Liver (tissue), 9 donors: ENCODE data around the gene OPTC. TPM values are rescaled to one million over a fixed set of nuclear protein-coding genes. Genes with fewer than 3 reads are reported as not detected.

Experiments
- DNase-seq: peaks from one replicate; pipeline ENCODE4 v3.0.0-alpha.2; 2017; ENCODE audit warnings: low spot score
- H3K27ac ChIP-seq, 2 donors: one replicate each; pipeline ENCODE4 v1.7.0; 2013; ENCODE audit warnings: inconsistent platforms in 2 of 2, low read length in 2 of 2, control low read depth in 1 of 2, low read depth in 1 of 2, mild to moderate bottlenecking in 1 of 2
- H3K27me3 ChIP-seq, 4 donors: one replicate each; pipeline versions ENCODE4 v1.6.1 to v1.7.0; 2013; ENCODE audit warnings: low read length in 3 of 4, inconsistent platforms in 1 of 4, mild to moderate bottlenecking in 1 of 4, moderate library complexity in 1 of 4; ENCODE audit not compliant: control insufficient read depth in 4 of 4, insufficient read depth in 4 of 4
- H3K36me3 ChIP-seq, 4 donors: one replicate each; pipeline versions ENCODE4 v1.6.1 to v1.7.0; 2013; ENCODE audit warnings: low read length in 3 of 4, mild to moderate bottlenecking in 3 of 4, low read depth in 1 of 4, moderate library complexity in 1 of 4; ENCODE audit not compliant: control insufficient read depth in 4 of 4, insufficient read depth in 3 of 4
- H3K4me1 ChIP-seq, 4 donors: one replicate each; pipeline versions ENCODE4 v1.6.1 to v1.7.0; 2013; ENCODE audit warnings: low read length in 3 of 4, mild to moderate bottlenecking in 3 of 4, moderate library complexity in 1 of 4; ENCODE audit not compliant: control insufficient read depth in 4 of 4, insufficient read depth in 4 of 4
- H3K4me3 ChIP-seq, 3 donors: one replicate each; pipeline versions ENCODE4 v1.6.1 to v1.7.0; 2013; ENCODE audit warnings: low read length in 3 of 3, control low read depth in 1 of 3, low read depth in 1 of 3, mild to moderate bottlenecking in 1 of 3
- H3K9ac ChIP-seq, 2 donors: one replicate each; pipeline ENCODE4 v1.7.0; 2013; ENCODE audit warnings: low read length in 2 of 2, mild to moderate bottlenecking in 2 of 2, moderate library complexity in 2 of 2, control low read depth in 1 of 2, low read depth in 1 of 2
- H3K9me3 ChIP-seq, 4 donors: one replicate each; pipeline versions ENCODE4 v1.6.1 to v1.7.0; 2013; ENCODE audit warnings: low read length in 3 of 4; ENCODE audit not compliant: control insufficient read depth in 4 of 4
- ATF3 ChIP-seq: IDR thresholded peaks from 2 replicates; pipeline ENCODE4 v1.6.1; 2016; ENCODE audit warnings: antibody characterized with exemption
- EGR1 ChIP-seq, 2 donors: IDR thresholded peaks; 2 replicates each; pipeline ENCODE4 v1.6.1; 2016 to 2018; ENCODE audit warnings: antibody characterized with exemption in 2 of 2, low read depth in 2 of 2
- FOXA1 ChIP-seq: IDR thresholded peaks from 2 replicates; pipeline ENCODE4 v1.6.1; 2016; ENCODE audit warnings: antibody characterized with exemption
- FOXA2 ChIP-seq: IDR thresholded peaks from 2 replicates; pipeline ENCODE4 v1.6.1; 2016; ENCODE audit warnings: antibody characterized with exemption
- GABPA ChIP-seq, 2 donors: IDR thresholded peaks in 1 of 2; conservative IDR thresholded peaks in 1 of 2; 2 replicates each; pipeline ENCODE4 v1.6.1; 2016; ENCODE audit warnings: antibody characterized with exemption in 2 of 2, mild to moderate bottlenecking in 1 of 2, moderate library complexity in 1 of 2
- HNF4A ChIP-seq, 2 donors: conservative IDR thresholded peaks; 2 replicates each; pipeline ENCODE4 v1.6.1; 2016; ENCODE audit warnings: antibody characterized with exemption in 2 of 2, mild to moderate bottlenecking in 2 of 2
- HNF4G ChIP-seq: IDR thresholded peaks from 2 replicates; pipeline ENCODE4 v1.6.1; 2016; ENCODE audit warnings: antibody characterized with exemption
- JUND ChIP-seq, 2 donors: IDR thresholded peaks; 2 replicates each; pipeline ENCODE4 v1.6.1; 2016; ENCODE audit warnings: antibody characterized with exemption in 2 of 2
- NR2F2 ChIP-seq: IDR thresholded peaks from 2 replicates; pipeline ENCODE4 v1.6.1; 2016; ENCODE audit warnings: antibody characterized with exemption
- RAD21 ChIP-seq, 2 donors: IDR thresholded peaks; 2 replicates each; pipeline ENCODE4 v1.6.1; 2016; ENCODE audit warnings: antibody characterized with exemption in 2 of 2, mild to moderate bottlenecking in 2 of 2
- REST ChIP-seq: IDR thresholded peaks from 2 replicates; pipeline ENCODE4 v1.6.1; 2016; ENCODE audit warnings: antibody characterized with exemption, mild to moderate bottlenecking
- RXRA ChIP-seq, 2 donors: IDR thresholded peaks; 2 replicates each; pipeline ENCODE4 v1.6.1; 2017 to 2018; ENCODE audit warnings: antibody characterized with exemption in 2 of 2, mild to moderate bottlenecking in 1 of 2
- SP1 ChIP-seq: IDR thresholded peaks from 2 replicates; pipeline ENCODE4 v1.6.1; 2018; ENCODE audit warnings: antibody characterized with exemption, mild to moderate bottlenecking
- TAF1 ChIP-seq: conservative IDR thresholded peaks from 2 replicates; pipeline ENCODE4 v1.6.1; 2016; ENCODE audit warnings: antibody characterized with exemption, mild to moderate bottlenecking
- YY1 ChIP-seq: IDR thresholded peaks from 2 replicates; pipeline ENCODE4 v1.6.1; 2016; ENCODE audit warnings: antibody characterized with exemption, mild to moderate bottlenecking
- ZBTB33 ChIP-seq: IDR thresholded peaks from 2 replicates; pipeline ENCODE4 v1.6.1; 2016; ENCODE audit warnings: antibody characterized with exemption
- WGBS: extraction: QIAGEN DNeasy Blood & Tissue Kit; methylation state at CpG from one replicate; pipeline ENCODE4 v1.1.7; 2013; 5-methylcytosine and 5-hydroxymethylcytosine counted together
- polyA plus RNA-seq, 2 donors: library from polyadenylated mRNA; stranded (reverse) in 1 of 2; unstranded in 1 of 2; fragments of 200-250 nt in 1 of 2; fragments of >200 nt in 1 of 2; fragmentation: Nextera tagmentation in 1 of 2; extraction: Ambion mirVana in 1 of 2; gene quantifications; one replicate each; pipeline versions ENCODE4 v1.2.1 to v1.2.3, GENCODE V29; 2013 to 2015
- total RNA-seq, 2 donors: library from RNA; depleted of rRNA; stranded (reverse); fragments of >200 nt; gene quantifications; one replicate each; pipeline ENCODE4 v1.2.3, GENCODE V29; 2014
- TF ChIP-seq, protein P1 (sequence below): fragments of 150-350 bp; IDR thresholded peaks from 2 replicates; pipeline ENCODE4 v1.5.1; 2017; ENCODE audit warnings: improper control_type of control experiment, low read depth, low read length; ENCODE audit not compliant: missing input control
- TF ChIP-seq, protein P2 (sequence below): IDR thresholded peaks from 2 replicates; pipeline ENCODE4 v1.6.1; 2016; ENCODE audit warnings: antibody characterized with exemption
- donor health status: healthy.
- donor health status: healthy.
- donor health status: healthy.
- donor health status: healthy.
- donor health status: healthy.

OPTC gene
- total and polyA plus RNA-seq, 4 donors = not detected

DNA sequence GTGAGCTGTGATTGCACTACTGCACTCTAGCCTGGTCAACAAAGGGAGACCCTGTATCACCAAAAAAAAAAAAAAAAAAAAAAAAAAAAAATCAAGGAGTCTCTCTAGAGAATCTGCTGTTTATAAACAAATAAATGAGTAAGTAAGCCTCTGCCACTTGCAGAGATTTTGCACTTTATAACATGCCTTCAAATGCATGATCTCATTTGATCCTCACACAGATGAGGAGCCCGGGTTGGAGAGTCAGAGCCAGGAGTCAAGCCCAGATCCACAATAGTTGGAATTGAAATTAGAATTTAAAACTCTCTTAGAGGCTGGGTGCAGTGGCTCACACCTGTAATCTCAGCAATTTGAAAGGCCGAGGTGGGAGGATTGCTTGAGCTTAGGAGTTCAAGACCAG is 14.3 kb upstream of the OPTC start:
- Histone ChIP-seq H3K4me1 (no peaks in the 10 kb centered on the region), H3K4me3 (no peak overlapping the region), H3K27ac (no peak overlapping the region), H3K9me3 (no peaks in the 10 kb centered on the region), H3K27me3 (peaks cover 0 to 3% (median 1%) of the 10 kb centered on the region in 4 donors), H3K9ac (no peak overlapping the region), H3K36me3 (no peaks in the 10 kb centered on the region)
- WGBS = 76% methylated on average over 2 of the region's 2 CpGs
- DNase-seq = no peak
- TF ChIP-seq HNF4G (no peak), FOXA2 (no peak), YY1 (no peak), REST (no peak), ZBTB33 (no peak), GABPA (IDR thresholded peaks at IDR 0.05 in 1 of 2, conservative IDR thresholded peaks at IDR 0.05 in 1 of 2) (no peak), ATF3 (no peak), EGR1 (IDR thresholded peaks at IDR 0.05; ENCODE audit: low read depth in 2 of 2) (no peak), RAD21 (IDR thresholded peaks at IDR 0.05) (no peak), TAF1 (no peak), SP1 (no peak), HNF4A (conservative IDR thresholded peaks at IDR 0.05) (no peak), NR2F2 (no peak)
- TF ChIP-seq, protein P1, sequence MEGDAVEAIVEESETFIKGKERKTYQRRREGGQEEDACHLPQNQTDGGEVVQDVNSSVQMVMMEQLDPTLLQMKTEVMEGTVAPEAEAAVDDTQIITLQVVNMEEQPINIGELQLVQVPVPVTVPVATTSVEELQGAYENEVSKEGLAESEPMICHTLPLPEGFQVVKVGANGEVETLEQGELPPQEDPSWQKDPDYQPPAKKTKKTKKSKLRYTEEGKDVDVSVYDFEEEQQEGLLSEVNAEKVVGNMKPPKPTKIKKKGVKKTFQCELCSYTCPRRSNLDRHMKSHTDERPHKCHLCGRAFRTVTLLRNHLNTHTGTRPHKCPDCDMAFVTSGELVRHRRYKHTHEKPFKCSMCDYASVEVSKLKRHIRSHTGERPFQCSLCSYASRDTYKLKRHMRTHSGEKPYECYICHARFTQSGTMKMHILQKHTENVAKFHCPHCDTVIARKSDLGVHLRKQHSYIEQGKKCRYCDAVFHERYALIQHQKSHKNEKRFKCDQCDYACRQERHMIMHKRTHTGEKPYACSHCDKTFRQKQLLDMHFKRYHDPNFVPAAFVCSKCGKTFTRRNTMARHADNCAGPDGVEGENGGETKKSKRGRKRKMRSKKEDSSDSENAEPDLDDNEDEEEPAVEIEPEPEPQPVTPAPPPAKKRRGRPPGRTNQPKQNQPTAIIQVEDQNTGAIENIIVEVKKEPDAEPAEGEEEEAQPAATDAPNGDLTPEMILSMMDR = no peak

GRCh38 chr1:203480084-203480483 is 13.9 kb upstream of the OPTC start:
- Histone ChIP-seq H3K4me1 (no peaks in the 10 kb centered on the region), H3K9me3 (no peaks in the 10 kb centered on the region), H3K27me3 (peaks cover 0 to 3% (median 1%) of the 10 kb centered on the region in 4 donors), H3K27ac (peak overlapping the region in 1 of 2 donors; percentile 56), H3K4me3 (no peak overlapping the region), H3K36me3 (no peaks in the 10 kb centered on the region), H3K9ac (no peak overlapping the region)
- 45% methylated on average over 2 of the region's 2 CpGs for WGBS
- DNase-seq = no peak
- no peak for TF ChIP-seq FOXA1
- TF ChIP-seq HNF4A (conservative IDR thresholded peaks at IDR 0.05) = no peak
- no peak for TF ChIP-seq GABPA (IDR thresholded peaks at IDR 0.05 in 1 of 2, conservative IDR thresholded peaks at IDR 0.05 in 1 of 2)
- no peak for TF ChIP-seq SP1
- TF ChIP-seq, protein P2, sequence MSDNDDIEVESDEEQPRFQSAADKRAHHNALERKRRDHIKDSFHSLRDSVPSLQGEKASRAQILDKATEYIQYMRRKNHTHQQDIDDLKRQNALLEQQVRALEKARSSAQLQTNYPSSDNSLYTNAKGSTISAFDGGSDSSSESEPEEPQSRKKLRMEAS = no peak
- no peak for TF ChIP-seq RXRA (IDR thresholded peaks at IDR 0.05)
- no peak for TF ChIP-seq FOXA2
- no peak for TF ChIP-seq ZBTB33
- no peak for TF ChIP-seq NR2F2
- no peak for TF ChIP-seq YY1
- no peak for TF ChIP-seq REST
- TF ChIP-seq HNF4G = no peak
- no peak for TF ChIP-seq ATF3
- TF ChIP-seq JUND (IDR thresholded peaks at IDR 0.05) = no peak
- TF ChIP-seq EGR1 (IDR thresholded peaks at IDR 0.05; ENCODE audit: low read depth in 2 of 2) = no peak
